Measurements from ENCODE around the gene ANKRD11.

Gene ANKRD11

GRCh38 chr16:89506113-89506504 lies 15.7 kb upstream of the ANKRD11 start:
- DNase-seq: no peak

DNA sequence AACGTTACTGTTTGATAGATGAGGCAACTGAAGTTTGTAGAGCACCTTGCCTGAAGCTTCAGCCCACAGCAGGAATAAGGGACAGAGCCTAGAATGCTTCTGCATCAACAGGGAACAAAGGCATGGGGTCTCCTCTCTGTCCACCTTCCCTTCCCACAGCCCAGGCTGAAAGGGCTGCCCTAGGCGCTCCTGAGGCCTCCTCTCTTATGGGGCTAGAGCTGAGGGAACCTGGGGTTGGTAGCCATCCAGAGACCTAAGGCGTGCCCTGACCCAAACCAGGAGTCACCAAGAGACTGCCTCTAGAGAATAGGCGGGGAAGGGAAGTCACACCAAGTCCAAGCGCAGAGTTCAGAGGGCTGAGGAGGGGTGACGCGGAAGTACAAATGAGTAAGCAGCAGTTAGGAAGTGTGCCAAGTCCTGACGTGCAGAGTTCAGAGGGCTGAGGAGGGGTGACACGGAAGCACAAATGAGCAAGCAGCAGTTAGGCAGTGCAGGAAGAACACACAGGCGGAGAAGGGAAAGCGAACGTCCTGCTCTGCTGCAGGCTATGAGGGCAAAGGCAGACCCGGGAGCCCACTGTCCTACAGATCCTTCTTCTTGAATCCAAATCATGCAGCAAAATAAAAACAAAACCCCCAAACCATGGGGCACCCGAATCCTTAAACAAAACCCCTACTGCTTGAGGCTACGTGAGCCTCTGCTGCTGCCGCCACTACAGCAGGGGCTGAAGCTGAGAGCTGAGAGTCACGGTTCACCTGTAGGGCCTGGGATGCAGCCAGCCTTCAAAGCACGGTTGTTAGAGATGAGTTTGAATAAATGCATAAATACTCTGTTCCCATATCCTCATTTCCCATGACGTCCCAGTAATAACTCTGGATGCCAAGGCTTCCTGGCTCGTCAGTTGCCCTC lies 15.1 kb upstream of the ANKRD11 start:
- peak; percentile 93 for DNase-seq

DNA sequence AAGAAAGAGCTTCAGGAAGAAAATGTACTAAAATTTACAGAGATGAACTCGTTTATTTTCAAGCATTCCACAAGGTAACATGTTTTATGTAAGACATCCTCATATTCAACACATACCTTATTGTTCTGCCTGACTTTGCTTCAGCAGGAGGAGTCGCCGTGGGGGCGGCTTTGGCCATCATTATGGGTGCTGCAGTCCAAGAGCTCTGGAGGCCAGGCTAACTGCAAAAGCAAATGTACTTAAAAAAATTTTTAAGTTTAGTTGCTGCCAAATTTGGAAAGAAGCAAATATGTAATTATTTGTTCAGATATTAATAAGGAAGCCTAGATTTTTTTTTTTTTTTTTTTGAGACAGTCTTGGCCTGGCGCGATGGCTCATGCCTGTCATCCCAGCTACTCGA lies 13.7 kb upstream of the ANKRD11 start:
- no peak for DNase-seq

- no peak for DNase-seq
Observed at GRCh38 chr16:89502081-89502843, 11.9 kb upstream of the ANKRD11 start.

DNA sequence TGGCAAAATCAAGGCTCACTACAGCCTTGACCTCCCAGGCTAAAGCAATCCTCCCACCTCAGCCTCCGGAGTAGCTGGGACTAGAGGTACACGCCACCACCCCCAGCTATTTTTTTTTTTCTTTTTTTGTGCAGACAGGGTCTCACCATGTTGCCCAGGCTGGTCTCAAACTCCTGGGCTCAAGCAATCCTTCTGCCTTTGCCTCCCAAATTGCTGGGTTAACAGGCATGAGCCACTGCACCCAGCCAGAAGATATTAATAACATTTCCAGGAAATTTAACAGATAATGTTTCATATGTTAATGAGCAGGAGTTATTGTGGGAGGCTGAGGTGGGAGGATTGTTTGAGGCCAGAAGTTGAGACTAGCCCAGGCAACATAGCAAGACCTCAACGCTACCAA lies 9.4 kb upstream of the ANKRD11 start:
- no peak for DNase-seq

DNA sequence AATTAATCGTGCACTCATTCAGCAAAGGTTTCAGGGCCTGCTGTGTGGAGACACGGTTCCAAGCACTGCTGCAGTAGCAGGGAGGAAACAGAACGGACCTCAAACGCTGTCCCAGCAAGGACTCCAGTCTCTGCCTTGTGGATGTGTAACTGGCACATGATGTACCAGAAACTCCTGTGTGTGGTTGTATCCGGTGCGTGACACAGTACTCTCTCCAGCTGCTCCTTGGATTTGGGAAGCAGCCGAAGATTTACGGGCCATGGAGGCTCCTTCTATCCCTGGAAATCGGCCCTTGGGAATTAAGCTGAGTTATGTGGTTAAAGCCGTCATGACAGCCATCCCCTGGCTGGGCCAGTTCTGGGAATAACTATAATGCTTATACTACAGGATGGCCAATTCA lies 8.5 kb upstream of the ANKRD11 start:
- DNase-seq: no peak

DNA sequence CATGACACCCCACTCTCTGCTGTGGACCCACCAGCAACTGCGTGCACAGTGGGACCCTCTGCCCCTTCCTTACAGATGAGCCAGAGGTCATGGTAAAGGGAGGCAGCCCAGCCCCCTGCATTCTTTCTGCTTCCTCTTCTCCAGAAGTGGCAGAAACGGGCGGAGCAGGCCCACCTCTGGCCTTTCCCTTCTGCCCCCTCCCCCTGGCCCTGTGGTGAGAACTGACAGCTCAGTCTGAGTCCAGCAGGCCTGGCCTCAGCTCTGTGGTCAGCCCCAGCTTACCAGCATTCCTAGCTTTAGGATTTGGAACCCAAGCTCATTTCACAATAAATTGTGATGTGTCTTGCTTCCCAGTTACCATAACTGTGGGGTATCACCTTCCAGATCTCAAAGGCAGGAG lies 4.8 kb upstream of the ANKRD11 start:
- no peak for DNase-seq

- DNase-seq: no peak
Observed at GRCh38 chr16:89493776-89494175, 3.4 kb upstream of the ANKRD11 start.

- no peak for DNase-seq
Observed at GRCh38 chr16:89491974-89492687, 1.8 kb upstream of the ANKRD11 start.

DNA sequence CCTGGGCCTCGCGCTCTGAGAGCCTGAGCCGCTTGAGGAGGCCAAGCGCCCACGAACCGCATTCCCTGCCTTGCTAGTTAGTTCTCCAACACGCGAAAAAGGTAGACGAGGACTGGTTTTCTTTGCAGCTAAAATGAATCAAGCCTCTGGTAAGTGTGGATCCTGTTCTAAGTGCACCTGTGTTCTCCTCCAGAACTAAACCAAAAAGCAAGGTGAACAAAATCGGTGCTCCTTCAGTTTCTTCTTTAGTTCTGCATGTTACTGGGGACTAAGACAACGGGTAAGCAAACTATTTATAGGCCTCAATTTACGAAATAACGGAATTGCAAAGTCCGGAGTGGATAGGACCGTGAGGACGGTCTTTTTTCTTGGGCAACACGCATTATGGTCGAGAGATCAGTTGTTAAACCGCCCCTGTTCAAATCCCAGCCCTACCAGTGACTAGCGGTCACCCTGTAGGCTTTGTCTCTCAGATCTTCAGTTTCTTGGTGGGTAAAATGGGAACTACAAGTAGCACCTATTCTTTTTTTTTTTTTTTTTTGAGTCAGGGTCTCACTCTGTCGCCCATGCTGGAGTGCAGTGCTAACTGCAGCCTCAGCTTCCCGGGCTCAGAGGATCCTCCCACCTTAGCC lies 993 bp upstream of the ANKRD11 start:
- DNase-seq: no peak

GRCh38 chr16:89489898-89490438 lies 393 bp downstream of the ANKRD11 start:
- no peak for DNase-seq

DNA sequence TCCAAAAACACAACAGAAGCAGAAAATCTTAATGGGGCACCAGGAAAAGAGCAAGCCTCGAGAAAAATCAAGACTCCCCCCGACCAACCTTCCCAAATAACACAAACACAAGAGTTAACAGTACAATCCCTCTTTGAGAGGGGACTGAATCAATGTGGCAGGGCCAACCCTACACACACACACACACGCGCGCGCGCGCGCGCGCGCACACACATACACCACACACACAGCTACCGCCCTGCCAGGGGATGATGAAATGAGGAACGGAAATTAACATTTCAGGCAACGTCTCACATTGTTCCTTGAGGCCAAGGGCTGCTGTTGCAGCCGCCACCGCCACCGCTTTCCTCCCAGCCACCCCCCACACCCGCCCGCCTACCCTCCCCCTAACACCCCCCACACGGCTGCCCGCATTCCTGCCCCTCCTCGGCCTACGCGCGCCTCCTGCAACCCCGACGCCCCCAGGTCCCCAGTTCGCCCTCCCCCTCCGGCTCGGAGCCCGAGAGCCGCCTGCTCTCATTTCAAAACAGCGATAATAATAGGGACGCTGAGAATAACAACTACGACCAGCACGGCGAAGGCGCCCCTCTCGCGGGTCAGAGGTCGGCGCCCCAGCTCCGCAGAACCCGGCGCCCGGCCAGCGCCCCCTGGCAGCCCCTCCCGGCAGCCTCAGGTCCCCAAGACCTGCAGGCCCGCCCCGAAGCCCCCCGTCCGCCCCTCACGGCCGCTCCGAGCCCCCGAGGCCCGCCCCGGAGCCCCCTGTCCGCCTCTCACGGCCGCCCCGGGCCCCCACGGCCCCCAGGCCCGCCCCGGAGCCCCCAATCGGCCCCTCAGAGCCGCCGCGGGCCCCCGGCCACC lies 1.1 kb downstream of the ANKRD11 start:
- DNase-seq: peak; percentile 84

- no peak for DNase-seq
Observed at GRCh38 chr16:89485701-89486246, 4.6 kb downstream of the ANKRD11 start.

- peak; percentile 46 for DNase-seq
Observed at GRCh38 chr16:89484923-89485679, 5.3 kb downstream of the ANKRD11 start.

DNA sequence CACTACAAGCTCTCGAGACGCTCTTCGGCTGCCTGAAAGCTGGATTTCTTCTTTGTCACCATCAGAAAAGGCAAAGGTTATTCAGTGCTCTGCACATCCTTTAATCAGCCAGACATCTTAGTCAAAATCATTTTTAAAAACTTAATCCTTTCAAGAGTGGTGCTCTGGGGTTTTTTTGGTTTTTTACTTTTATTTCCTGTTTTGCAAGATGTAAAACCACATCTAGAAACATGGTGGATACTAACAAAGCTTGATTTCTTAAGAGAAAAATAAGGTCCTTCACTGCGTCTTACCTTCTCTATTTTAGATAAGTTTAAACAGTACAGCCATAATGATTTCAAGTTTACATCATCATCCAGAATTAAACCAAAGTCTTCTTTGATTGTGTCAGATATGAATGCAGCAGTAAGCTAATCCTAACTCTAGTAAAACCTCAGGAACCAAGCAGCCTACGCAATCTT lies 6.3 kb downstream of the ANKRD11 start:
- DNase-seq: no peak

DNA sequence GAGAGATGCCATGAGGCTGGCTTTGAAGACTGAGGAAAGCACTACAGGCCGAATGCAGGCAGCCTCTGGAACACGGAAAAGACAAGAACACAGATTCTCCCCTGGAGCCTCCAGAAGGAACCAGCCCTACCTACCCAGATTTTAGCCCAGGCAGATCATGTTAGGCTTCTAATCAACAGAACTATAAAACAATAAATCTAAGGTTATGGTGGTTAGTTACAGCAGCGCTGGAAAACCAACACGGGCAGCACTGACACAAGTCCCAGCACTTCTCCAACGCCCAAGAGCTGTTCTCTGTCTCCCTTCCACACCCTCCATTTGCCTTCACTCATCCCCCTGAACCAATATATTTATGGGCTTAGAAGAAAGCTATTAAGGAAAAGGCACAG lies 7.5 kb downstream of the ANKRD11 start:
- no peak for DNase-seq

GRCh38 chr16:89482150-89482816 lies 8.1 kb downstream of the ANKRD11 start:
- no peak for DNase-seq

DNA sequence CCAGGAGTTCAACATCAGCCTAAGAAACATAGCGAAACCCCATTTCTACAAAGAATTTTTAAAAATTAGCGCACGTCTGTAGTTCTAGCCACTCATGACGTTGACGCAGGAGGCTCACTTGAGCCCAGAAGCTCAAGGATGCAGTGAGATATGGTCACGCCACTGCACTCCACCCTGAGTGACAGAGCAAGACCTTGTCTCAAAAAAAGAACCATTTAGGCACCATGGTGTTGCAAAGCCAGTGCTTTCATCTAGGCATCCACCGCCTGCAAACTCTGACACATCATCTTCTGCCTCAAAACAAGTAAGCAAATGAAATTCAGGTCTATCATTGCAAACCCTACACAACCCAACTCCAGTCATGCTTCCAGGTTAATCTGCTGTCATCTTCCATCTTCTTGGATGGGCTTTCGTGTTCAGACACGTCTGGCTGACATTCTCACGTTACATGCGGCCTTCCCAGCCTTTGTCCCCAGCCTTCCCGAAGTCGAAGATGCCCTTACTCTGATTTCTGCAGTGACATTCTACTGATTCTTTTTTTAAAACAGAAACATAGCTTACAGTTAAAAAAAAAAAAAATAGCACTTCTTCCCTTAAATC lies 8.9 kb downstream of the ANKRD11 start:
- no peak for DNase-seq

DNA sequence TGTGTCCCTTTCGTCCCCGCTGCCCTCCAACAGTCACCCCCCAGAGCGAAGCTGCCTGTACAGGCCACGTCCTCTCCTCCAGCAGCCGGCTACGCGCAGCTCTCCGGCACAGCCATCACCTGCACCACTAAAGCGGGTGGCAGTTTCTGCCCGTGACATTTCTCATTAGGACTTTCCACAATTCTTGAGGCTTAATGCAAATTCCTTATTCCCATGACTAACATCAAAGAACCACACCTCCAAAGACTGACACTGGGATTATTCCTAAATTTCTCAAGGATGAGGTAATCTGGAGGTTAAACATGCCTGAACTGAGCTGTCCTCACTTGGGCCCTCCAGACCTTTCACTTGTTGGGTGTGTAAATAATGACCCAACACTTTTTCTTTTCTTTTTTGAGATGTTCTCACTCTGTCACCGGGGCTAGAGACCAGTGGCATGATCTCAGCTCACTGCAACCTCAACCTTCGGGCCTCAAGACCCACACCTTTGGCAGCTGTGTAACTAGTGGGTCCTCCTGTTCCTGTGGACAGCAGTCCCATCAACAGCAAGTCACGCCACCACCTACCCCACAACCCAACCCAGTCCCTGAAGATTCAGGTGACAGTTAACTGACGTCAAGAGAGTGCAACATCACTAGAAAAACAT lies 11.7 kb downstream of the ANKRD11 start:
- no peak for DNase-seq

All from stimulated activated CD4-positive, alpha-beta T cell treated with anti-CD3 and anti-CD28 coated beads, Interleukin-15, amount 100 ng/mL, for 24 hours (primary cell).